ENCODE data around the gene TMEM17.

TMEM17 gene

GRCh38 chr2:62485761-62486438, 20.1 kb downstream of the TMEM17 start:
- Histone ChIP-seq H3K9ac (ENCODE audit: low read length) (no peak overlapping the region), H3K9me2 (ENCODE audit: low read depth, low read length) (no peaks in the 10 kb centered on the region), H3K4me3 (ENCODE audit: low read depth, low read length, poor library complexity, severe bottlenecking) (no peak overlapping the region), H3K27me3 (ENCODE audit: insufficient read depth, low read length) (no peaks in the 10 kb centered on the region), H3K4me2 (ENCODE audit: low read length) (no peak overlapping the region), H3K4me1 (ENCODE audit: insufficient read depth, low read length, severe bottlenecking) (no peaks in the 10 kb centered on the region), H3K36me3 (ENCODE audit: insufficient read depth, low read length) (no peaks in the 10 kb centered on the region), H3K9me3 (ENCODE audit: low read length) (no peaks in the 10 kb centered on the region), H4K20me1 (ENCODE audit: insufficient read depth, low read length) (no peaks in the 10 kb centered on the region), H3F3A (ENCODE audit: insufficient read depth, low read length) (no peaks in the 10 kb centered on the region), H3K27ac (ENCODE audit: low read depth, low read length, poor library complexity, severe bottlenecking) (no peak overlapping the region), H3K79me2 (ENCODE audit: insufficient read depth, low read length) (no peaks in the 10 kb centered on the region), H2AFZ (ENCODE audit: low read length) (no peak overlapping the region)
- TF ChIP-seq CTCF (IDR thresholded peaks at IDR 0.05; ENCODE audit: low read length), result no peak
- no peak for TF ChIP-seq EZH2 (IDR thresholded peaks at IDR 0.05; ENCODE audit: borderline replicate concordance, low read length)

- H3K4me2 ChIP-seq (ENCODE audit: low read length), result no peak overlapping the region
- no peaks in the 10 kb centered on the region for H3K36me3 ChIP-seq (ENCODE audit: insufficient read depth, low read length)
- no peak for TF ChIP-seq EZH2 (IDR thresholded peaks at IDR 0.05; ENCODE audit: borderline replicate concordance, low read length)
- TF ChIP-seq CTCF (IDR thresholded peaks at IDR 0.05; ENCODE audit: low read length), result no peak
- no peak overlapping the region for H2AFZ ChIP-seq (ENCODE audit: low read length)
- no peaks in the 10 kb centered on the region for H4K20me1 ChIP-seq (ENCODE audit: insufficient read depth, low read length)
- H3F3A ChIP-seq (ENCODE audit: insufficient read depth, low read length), result no peaks in the 10 kb centered on the region
- H3K9me3 ChIP-seq (ENCODE audit: low read length), result no peaks in the 10 kb centered on the region
- H3K9me2 ChIP-seq (ENCODE audit: low read depth, low read length), result no peaks in the 10 kb centered on the region
- H3K27ac ChIP-seq (ENCODE audit: low read depth, low read length, poor library complexity, severe bottlenecking), result no peak overlapping the region
- no peaks in the 10 kb centered on the region for H3K4me1 ChIP-seq (ENCODE audit: insufficient read depth, low read length, severe bottlenecking)
- H3K27me3 ChIP-seq (ENCODE audit: insufficient read depth, low read length), result no peaks in the 10 kb centered on the region
- no peak overlapping the region for H3K9ac ChIP-seq (ENCODE audit: low read length)
- H3K4me3 ChIP-seq (ENCODE audit: low read depth, low read length, poor library complexity, severe bottlenecking), result no peak overlapping the region
- H3K79me2 ChIP-seq (ENCODE audit: insufficient read depth, low read length), result no peaks in the 10 kb centered on the region
These were observed 23.2 kb downstream of the TMEM17 start for GRCh38 chr2:62482558-62483352.

- Histone ChIP-seq H3K4me2 (ENCODE audit: low read length) (no peak overlapping the region), H3K36me3 (ENCODE audit: insufficient read depth, low read length) (no peaks in the 10 kb centered on the region), H4K20me1 (ENCODE audit: insufficient read depth, low read length) (no peaks in the 10 kb centered on the region), H3K27me3 (ENCODE audit: insufficient read depth, low read length) (peaks cover 2% of the 10 kb centered on the region; the same call in 1 of the 2 replicates), H3K9me3 (ENCODE audit: low read length) (no peaks in the 10 kb centered on the region), H3K4me3 (ENCODE audit: low read depth, low read length, poor library complexity, severe bottlenecking) (no peak overlapping the region), H2AFZ (ENCODE audit: low read length) (no peak overlapping the region), H3K79me2 (ENCODE audit: insufficient read depth, low read length) (no peaks in the 10 kb centered on the region), H3K9me2 (ENCODE audit: low read depth, low read length) (no peaks in the 10 kb centered on the region), H3F3A (ENCODE audit: insufficient read depth, low read length) (no peaks in the 10 kb centered on the region), H3K4me1 (ENCODE audit: insufficient read depth, low read length, severe bottlenecking) (no peaks in the 10 kb centered on the region), H3K9ac (ENCODE audit: low read length) (no peak overlapping the region), H3K27ac (ENCODE audit: low read depth, low read length, poor library complexity, severe bottlenecking) (no peak overlapping the region)
- TF ChIP-seq CTCF (IDR thresholded peaks at IDR 0.05; ENCODE audit: low read length), result no peak
- TF ChIP-seq EZH2 (IDR thresholded peaks at IDR 0.05; ENCODE audit: borderline replicate concordance, low read length), result no peak
These were observed 26.1 kb downstream of the TMEM17 start for GRCh38 chr2:62479917-62480316.
